Cardiac fibroblast (primary cell): ENCODE results near the gene STX18.
"Not testable (repeated sequence)": the region's sequence is repeated elsewhere in the genome, so short reads cannot be mapped to it uniquely, and the experiment has no call there.

Source experiments
- DNase-seq, 2 donors: peaks; one replicate each; pipeline versions ENCODE4 v3.0.0 to v3.0.0-alpha.2; 2010; ENCODE audit warnings: low read depth in 2 of 2
- H3K4me3 ChIP-seq, 2 donors: replicated peaks in 1 of 2; 1 replicate in 1 of 2; 2 replicates in 1 of 2; pipeline ENCODE4 v1.5.1; 2011; ENCODE audit warnings: low read depth in 2 of 2, low read length in 2 of 2, mild to moderate bottlenecking in 2 of 2, moderate library complexity in 1 of 2
- TF ChIP-seq, protein P1 (sequence below): IDR thresholded peaks from one replicate; pipeline ENCODE4 v1.5.1; 2011; ENCODE audit warnings: low read depth, mild to moderate bottlenecking, low read length, inconsistent platforms

Gene STX18

GRCh38 chr4:4572821-4573220, 31.0 kb upstream of the STX18 start:
- TF ChIP-seq, protein P1, sequence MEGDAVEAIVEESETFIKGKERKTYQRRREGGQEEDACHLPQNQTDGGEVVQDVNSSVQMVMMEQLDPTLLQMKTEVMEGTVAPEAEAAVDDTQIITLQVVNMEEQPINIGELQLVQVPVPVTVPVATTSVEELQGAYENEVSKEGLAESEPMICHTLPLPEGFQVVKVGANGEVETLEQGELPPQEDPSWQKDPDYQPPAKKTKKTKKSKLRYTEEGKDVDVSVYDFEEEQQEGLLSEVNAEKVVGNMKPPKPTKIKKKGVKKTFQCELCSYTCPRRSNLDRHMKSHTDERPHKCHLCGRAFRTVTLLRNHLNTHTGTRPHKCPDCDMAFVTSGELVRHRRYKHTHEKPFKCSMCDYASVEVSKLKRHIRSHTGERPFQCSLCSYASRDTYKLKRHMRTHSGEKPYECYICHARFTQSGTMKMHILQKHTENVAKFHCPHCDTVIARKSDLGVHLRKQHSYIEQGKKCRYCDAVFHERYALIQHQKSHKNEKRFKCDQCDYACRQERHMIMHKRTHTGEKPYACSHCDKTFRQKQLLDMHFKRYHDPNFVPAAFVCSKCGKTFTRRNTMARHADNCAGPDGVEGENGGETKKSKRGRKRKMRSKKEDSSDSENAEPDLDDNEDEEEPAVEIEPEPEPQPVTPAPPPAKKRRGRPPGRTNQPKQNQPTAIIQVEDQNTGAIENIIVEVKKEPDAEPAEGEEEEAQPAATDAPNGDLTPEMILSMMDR, result no peak
- DNase-seq, result peak; percentile 18 to 27
- no peak overlapping the region for H3K4me3 ChIP-seq

GRCh38 chr4:4569861-4570260, 28.0 kb upstream of the STX18 start:
- not testable (repeated sequence) for H3K4me3 ChIP-seq, DNase-seq

DNA sequence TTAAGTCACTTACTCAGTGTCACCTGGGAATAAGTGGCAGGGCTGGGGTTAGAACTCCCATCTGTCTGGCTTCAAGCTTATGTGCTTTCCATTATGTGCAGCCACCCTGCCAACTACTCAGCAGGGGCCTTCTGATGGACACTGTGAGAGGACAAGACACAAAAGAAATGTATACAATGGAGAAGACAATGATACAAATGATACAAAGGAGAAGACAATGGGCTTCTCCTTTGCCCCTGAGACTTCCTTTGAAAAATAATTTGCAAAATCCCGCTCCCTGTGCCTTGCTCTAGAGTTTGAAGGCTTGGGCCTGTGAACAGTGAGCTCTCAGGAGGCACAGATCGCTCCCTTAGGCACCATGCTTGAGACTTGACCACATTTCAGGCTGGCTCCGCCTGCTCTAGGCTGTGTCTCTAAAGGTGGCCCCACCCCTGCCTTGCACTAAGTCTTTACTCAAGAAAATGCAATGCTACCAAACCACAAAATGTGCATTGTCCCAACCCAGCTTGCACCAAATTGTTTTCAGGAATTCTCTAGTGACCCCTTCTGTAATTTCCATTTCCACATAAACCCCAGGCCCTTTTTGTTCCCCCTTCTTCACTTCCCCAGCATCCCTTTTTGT, 27.1 kb upstream of the STX18 start:
- DNase-seq, result peak in 1 of 2 donors; percentile 15
- TF ChIP-seq, protein P1, result no peak
- H3K4me3 ChIP-seq, result no peak overlapping the region

DNA sequence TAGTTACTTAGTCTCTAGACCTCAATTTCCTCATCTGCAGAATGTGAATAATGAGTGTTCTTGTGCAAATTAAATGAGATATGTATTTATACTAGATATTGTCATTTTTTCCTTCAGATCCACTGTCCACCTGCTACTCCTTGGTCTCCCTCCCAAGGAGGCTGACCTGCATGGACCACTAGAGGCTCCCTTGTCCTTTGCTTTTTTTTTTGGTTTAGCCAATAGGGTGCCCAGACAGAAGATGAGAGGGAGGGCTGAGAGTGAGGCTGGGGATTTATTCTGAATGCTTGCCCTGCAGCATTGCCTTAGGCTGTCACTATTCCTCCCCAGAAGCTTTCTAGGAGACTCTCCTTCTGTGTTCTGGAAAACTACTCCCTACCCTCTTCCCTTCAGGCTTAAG, 24.5 kb upstream of the STX18 start:
- H3K4me3 ChIP-seq, DNase-seq: not testable (repeated sequence)

GRCh38 chr4:4564522-4564921, 22.7 kb upstream of the STX18 start:
- TF ChIP-seq, protein P1, result no peak

GRCh38 chr4:4560642-4561041, 18.8 kb upstream of the STX18 start:
- TF ChIP-seq, protein P1, result no peak

More at GRCh38 chr4:4564522-4564921, 22.7 kb upstream of the STX18 start:
- DNase-seq, result peak in 1 of 2 donors; percentile 42
- no peak overlapping the region for H3K4me3 ChIP-seq

DNA sequence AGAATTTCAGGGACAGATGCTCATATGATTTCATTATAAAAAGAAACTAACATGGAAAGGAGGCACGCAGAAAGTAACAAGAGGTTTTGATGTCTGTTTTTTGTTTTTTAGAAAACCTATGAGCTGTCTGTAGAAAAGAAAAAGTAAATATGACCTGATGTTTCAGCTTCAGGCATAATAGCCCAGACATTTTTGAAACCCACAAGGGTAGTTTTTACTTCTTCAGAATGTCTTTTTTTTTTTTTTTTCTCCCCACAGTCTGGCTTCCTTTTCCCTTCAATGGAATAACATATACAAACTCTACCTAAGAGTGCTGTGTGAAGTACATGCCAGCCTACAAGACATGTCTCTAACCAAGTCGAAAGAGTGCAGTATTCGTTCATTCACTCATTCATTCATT, 18.3 kb upstream of the STX18 start:
- DNase-seq, result no peak
- no peak overlapping the region for H3K4me3 ChIP-seq
- TF ChIP-seq, protein P1, result no peak

More at GRCh38 chr4:4560642-4561041, 18.8 kb upstream of the STX18 start:
- no peak for DNase-seq
- no peak overlapping the region for H3K4me3 ChIP-seq

DNA sequence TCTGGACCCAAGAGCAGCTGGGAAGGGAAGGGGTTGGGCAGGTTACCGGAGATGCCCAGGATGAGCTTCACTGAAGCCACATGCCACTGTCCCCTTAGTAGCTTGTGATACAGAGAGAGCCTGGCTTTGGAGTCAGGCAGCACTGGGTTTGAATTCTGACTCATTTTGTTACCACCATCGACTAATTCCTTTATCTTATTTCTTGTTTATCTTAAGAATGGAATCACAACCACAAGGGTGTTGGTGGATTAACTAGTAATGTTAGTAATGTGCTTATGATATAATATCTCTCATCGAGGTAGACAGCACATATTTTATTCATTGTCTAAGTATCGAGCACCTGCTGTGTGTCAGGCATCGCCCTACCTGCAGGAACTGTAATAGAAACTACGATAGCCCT, 17.7 kb upstream of the STX18 start:
- peak in 1 of 2 donors; percentile 12 for DNase-seq
- H3K4me3 ChIP-seq, result no peak overlapping the region
- TF ChIP-seq, protein P1, result no peak
